H54 (cell line): Measurements from ENCODE around the gene SEPTIN5.

Experiments
- DNase-seq: peaks from one replicate; pipeline ENCODE4 v3.0.0; 2011; ENCODE audit warnings: low spot score, mixed read lengths; ENCODE audit not compliant: insufficient read length
- FAIRE-seq: peaks from 3 replicates; lab custom pipeline; 2011; peaks lifted over from hg19 to GRCh38; lab: Jason Lieb, UNC
- POLR2A ChIP-seq: IDR thresholded peaks from 2 replicates; pipeline ENCODE4 v1.6.1; 2011; ENCODE audit warnings: low read depth, mild to moderate bottlenecking, low read length

SEPTIN5 gene

DNA sequence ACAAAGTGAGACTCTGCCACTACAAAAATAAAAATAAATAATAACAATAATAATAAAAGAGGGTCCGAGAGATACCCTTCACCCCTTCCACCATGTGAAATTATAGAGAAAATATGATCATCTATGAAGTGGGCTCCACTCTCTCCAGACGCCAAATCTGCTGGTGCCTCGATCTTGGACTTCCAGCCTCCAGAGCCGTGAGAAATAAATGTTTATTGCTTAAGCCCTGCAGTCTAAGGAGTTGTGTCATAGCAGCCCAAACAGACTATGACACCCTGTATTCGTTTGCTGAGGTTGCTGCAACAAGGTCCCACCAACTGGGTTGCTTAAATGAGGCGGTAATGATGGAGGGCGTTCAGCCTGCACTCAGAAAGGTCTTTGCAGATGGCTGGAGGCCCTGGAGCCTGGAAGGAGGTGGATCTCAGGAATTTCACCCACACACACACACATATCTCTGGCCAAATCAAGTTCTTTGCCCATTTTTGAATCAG, 7.6 kb upstream of the SEPTIN5 start:
- DNase-seq, result no peak
- no peak for FAIRE-seq
- no peak for TF ChIP-seq POLR2A

- no peak for FAIRE-seq
- no peak for DNase-seq
- no peak for TF ChIP-seq POLR2A
Measured at GRCh38 chr22:19707347-19708290, 6.7 kb upstream of the SEPTIN5 start.

DNA sequence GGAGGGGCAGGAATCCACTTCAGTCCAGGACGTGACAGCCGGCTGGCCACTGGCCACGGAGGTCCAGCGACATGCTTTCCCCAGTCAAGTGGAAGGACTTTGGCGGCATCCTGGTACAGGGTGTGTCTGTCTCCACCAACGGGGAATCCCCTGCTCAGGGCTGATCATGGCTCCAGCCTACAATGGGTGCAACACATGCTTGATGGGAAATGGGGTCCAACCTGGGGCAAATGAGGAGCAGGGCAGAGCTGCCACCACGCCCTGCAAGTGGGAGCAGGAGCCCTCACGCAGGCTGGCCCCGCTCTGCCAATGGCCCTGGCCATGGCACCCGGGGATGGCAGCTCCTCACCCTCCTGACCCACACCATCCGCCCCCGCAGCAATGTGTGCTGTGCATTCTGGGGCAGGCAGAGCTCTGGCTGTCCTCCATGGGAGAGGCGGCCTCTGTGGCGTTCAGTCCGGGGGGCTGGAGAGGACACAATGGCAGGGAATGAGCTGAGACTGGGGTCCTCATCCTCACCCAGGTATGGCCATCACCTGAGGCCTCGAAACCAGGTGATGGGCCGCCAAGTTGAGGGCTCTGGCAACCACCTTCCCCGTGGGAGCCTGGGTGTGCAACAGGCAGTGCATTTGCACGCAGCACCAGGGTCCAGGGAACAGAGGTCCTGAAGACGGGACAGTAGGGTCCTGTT, 5.8 kb upstream of the SEPTIN5 start:
- TF ChIP-seq POLR2A, result no peak
- DNase-seq (no peak), FAIRE-seq (no peak)

DNA sequence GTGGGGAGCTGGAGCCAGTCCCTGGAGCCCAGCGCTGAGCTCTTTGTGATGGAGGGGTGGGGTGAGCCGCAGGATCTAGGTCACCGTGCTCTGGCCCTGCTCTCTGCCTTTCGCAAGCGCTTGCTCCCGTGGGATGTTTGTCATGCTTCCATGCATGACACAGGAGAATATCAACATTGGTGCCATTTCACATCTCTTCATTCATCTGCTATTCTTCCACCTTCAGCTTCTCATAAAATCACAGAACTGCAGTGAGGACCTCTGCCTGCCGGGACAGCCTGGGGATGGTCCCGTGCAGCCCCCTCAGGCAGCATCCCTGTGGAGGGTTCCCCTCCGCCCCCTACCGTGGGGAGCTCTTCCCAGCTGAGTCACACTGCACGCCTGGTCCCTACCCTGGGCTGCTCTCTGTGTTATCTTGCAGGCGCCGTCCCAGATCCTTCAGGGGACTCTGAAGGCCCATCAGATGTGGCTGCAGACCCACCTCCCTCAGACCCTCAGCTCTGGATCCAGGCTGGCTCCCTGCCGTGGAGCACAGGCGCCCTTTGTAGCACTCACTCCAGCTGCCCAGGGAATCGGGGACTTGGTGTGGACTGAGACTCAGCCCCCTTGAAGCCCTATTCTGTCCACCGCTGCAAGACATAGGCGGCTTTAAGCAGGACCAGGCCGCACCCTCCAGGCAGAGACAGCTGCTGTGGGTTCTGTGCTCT, 5.1 kb upstream of the SEPTIN5 start:
- DNase-seq, result no peak
- TF ChIP-seq POLR2A, result no peak
- FAIRE-seq, result no peak

DNA sequence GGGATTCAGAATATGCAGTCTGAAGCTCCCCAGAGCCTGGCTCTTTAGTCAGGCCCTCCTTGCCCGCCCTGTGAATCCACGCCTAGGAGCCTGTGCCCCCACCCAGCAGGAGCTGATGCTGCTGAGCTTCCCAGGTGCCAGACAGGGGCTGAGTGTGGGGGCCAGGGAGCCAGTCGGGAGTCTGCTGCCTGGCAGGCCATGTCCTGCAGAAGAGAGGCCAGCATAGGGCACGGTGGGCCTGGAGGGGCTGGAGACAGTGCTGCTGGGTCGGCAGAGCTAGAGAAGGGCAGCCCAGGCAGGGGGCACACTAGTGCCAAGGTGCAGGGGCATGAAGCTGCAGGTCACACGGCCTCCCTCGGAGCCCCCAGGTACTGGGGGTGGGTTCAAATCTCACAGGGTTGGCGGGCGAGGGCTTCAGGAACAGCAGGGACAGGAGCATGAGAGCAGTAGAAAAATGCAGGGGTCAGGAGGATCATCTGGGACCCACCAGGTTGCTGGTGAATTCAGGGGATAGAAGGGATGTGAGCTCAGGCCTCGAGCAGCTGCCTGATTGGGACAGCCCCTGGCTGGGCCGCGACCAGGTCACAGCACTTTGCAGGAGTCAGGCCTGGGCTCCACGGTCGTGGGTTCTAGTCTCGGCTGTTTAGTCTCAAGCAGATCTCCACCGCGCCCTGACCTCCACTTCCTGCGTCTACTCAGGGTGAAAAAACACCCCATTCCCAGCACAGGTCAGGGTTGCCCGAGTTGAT, 4.1 kb upstream of the SEPTIN5 start:
- no peak for FAIRE-seq
- no peak for DNase-seq
- TF ChIP-seq POLR2A, result no peak

DNA sequence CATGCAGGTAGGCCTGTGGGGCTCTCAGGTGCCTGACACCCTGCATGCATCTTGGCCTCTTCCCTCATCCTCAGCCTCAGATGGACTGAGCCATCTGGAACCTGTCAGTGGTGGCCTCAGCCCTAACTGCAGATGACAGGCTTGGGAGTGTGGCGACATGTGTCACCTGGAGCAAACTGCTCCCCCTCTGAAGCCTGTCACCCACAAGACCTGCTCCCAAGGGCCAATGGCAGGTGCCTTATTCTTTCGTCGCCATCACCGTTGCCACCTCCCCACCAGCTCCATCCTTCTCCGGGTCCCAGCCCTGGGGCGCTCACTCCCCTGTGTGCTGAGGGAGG, 3.6 kb upstream of the SEPTIN5 start:
- FAIRE-seq, result no peak
- no peak for DNase-seq
- no peak for TF ChIP-seq POLR2A

- DNase-seq, result no peak
- no peak for FAIRE-seq
- no peak for TF ChIP-seq POLR2A
Measured at GRCh38 chr22:19713245-19713644, 1.1 kb upstream of the SEPTIN5 start.

- TF ChIP-seq POLR2A, result no peak
- no peak for DNase-seq
- FAIRE-seq, result no peak
Measured at GRCh38 chr22:19713650-19714311, 522 bp upstream of the SEPTIN5 start.

DNA sequence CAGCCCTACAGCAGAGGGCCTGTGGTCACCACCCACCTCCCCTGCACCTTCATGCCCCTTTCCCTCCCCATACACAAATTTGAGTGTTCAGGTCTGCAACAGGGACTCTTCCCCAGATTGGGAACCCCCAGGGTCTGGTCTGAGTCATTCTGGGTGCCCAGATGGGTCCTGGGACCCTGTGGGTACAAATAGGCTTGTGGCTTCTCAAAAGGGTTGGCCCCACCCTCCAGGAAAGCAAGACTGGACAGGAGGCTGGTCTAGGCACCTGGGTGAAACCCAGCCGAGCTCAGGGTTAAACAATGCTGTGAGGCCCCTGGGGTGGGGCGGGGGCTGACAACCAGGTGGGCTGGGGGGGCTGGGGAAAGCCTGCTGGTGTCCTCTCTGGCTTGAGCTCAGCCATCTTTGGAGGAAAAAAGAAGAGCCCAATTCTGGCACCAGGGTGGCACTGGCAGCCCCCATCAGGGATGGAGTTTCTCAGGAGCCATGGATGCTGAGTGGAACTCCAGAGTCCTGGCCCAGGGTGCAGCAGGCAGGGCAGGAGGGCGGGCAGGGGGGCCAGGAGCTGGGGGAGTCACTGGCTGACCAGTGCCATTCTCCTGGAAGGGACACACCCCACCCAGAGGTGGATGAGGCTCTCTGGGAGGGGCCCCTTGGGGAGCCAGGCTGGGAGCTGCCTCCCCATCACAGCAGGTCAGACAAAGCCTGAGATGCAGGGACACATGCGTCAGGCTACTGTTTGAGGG, 1.1 kb downstream of the SEPTIN5 start:
- FAIRE-seq, result no peak
- no peak for DNase-seq
- no peak for TF ChIP-seq POLR2A

DNA sequence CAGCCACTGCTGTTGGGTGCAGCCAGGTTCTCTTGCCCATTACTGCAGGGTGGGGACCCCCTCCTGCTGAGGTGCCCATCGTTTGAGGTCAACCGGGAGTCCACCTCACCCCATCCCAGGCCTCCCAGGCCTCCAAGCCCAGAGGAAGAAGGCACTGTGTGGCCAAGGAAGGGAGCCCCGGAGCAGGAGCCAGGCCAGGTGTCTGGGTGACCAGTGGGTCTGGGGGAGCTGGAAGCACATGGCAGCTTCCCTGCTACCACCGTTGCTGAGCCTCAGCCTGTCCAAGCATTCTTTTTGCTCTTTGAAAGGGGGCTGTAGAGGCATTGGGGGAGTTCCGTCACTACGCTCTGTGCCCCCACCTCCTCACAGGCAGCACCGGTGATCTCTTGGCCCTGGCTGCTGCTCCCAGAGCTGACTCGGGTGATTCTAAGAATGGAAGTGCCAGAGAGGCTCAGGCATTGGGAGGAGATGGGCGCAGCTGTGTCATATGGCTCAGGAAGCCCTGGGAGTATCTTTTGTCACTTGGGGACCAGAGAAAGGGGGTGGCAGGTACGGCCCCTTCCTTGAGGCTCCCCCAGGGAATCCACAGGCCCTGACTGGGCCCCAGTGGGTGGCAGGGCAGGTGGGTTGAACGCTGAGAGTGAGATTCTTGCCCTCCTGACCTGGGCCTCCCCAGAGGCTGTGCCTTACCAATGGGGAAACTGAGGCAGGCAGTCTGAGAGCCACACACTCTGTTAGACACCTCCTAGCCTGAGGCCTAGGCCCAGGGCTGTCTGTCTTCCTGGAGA, 1.9 kb downstream of the SEPTIN5 start:
- no peak for DNase-seq
- no peak for FAIRE-seq
- no peak for TF ChIP-seq POLR2A

GRCh38 chr22:19716829-19717105, 2.5 kb downstream of the SEPTIN5 start:
- TF ChIP-seq POLR2A, result no peak
- FAIRE-seq (no peak), DNase-seq (no peak)

- TF ChIP-seq POLR2A, result no peak
- DNase-seq, result no peak
- FAIRE-seq, result no peak
Measured at GRCh38 chr22:19717181-19717580, 2.9 kb downstream of the SEPTIN5 start.
